H1 (cell line): ENCODE measurements around the gene RPL7A. TPM values are rescaled to one million over a fixed set of nuclear protein-coding genes. Genes with fewer than 3 reads are reported as not detected.

Source experiments
- CTCF ChIA-PET: fragments of 300-600 bp; sonication (Branson Sonifier 250); formaldehyde crosslinking; loops from one replicate; lab custom pipeline; 2021; ENCODE audit not compliant: partially characterized antibody; lab: Charles Lee
- POLR2A ChIA-PET: fragments of 300-600 bp; sonication (Branson Sonifier 250); formaldehyde crosslinking; loops from one replicate; lab custom pipeline; 2021; ENCODE audit warnings: inconsistent platforms; ENCODE audit not compliant: partially characterized antibody; lab: Charles Lee
- DNase-seq, 2 experiments: peaks; one replicate each; pipeline versions ENCODE4 v3.0.0 to v3.0.0-alpha.2; 2010 to 2022; ENCODE audit warnings: low spot score in 2 of 2, low read depth in 1 of 2, mixed read lengths in 1 of 2
- FAIRE-seq: peaks from 2 replicates; lab custom pipeline; 2011; peaks lifted over from hg19 to GRCh38; lab: Jason Lieb, UNC
- H2AFZ ChIP-seq: 2 replicates; pipeline ENCODE4 v1.8.1; 2012; ENCODE audit warnings: low read length, inconsistent platforms
- H2AK5ac ChIP-seq: 2 replicates; pipeline ENCODE4 v1.6.1; 2013; ENCODE audit warnings: low read depth, low read length
- H2BK120ac ChIP-seq: replicated peaks from 2 replicates; pipeline ENCODE3; 2013; ENCODE audit warnings: low read depth, low read length, inconsistent platforms
- H2BK12ac ChIP-seq: 2 replicates; pipeline ENCODE4 v1.6.1; 2013; ENCODE audit warnings: low read depth, low read length
- H2BK15ac ChIP-seq: 2 replicates; pipeline ENCODE4 v1.6.1; 2013; ENCODE audit warnings: low read length
- H2BK20ac ChIP-seq: 2 replicates; pipeline ENCODE4 v1.6.1; 2013; ENCODE audit warnings: low read length
- H2BK5ac ChIP-seq: 2 replicates; pipeline ENCODE4 v1.6.1; 2013; ENCODE audit warnings: low read depth, low read length
- H3K14ac ChIP-seq: 2 replicates; pipeline ENCODE4 v1.6.1; 2013; ENCODE audit warnings: inconsistent platforms; ENCODE audit not compliant: insufficient read length
- H3K18ac ChIP-seq: 2 replicates; pipeline ENCODE4 v1.6.1; 2013; ENCODE audit warnings: low read length; ENCODE audit errors: extremely low read depth
- H3K23ac ChIP-seq: 2 replicates; pipeline ENCODE4 v1.6.1; 2013; ENCODE audit warnings: inconsistent platforms; ENCODE audit not compliant: insufficient read length
- H3K23me2 ChIP-seq: 2 replicates; pipeline ENCODE4 v1.6.1; 2013; ENCODE audit warnings: low read depth, low read length
- H3K27ac ChIP-seq: 2 replicates; pipeline ENCODE4 v1.6.1; 2011; ENCODE audit warnings: low read depth, low read length, inconsistent platforms
- H3K27me3 ChIP-seq, 4 experiments: replicated peaks in 1 of 4; 1 replicate in 1 of 4; 2 replicates in 3 of 4; pipeline versions ENCODE4 v1.6.1 to v1.8.1; 2011 to 2013; ENCODE audit warnings: low read length in 3 of 4, mild to moderate bottlenecking in 3 of 4, inconsistent platforms in 2 of 4, mixed read lengths in 2 of 4, moderate library complexity in 1 of 4; ENCODE audit not compliant: control insufficient read depth in 3 of 4, insufficient read depth in 3 of 4; ENCODE audit errors: extremely low read depth in 1 of 4
- H3K36me3 ChIP-seq, 4 experiments: 2 replicates each; pipeline versions ENCODE4 v1.6.1 to v1.8.1; 2011 to 2013; ENCODE audit warnings: mild to moderate bottlenecking in 4 of 4, low read length in 3 of 4, moderate library complexity in 2 of 4, control low read depth in 1 of 4, inconsistent platforms in 1 of 4; ENCODE audit not compliant: insufficient read depth in 4 of 4, control insufficient read depth in 2 of 4
- H3K4ac ChIP-seq: replicated peaks from 2 replicates; pipeline ENCODE3; 2013; ENCODE audit warnings: low read length, low read depth, mixed read lengths, inconsistent platforms; ENCODE audit not compliant: insufficient read length
- H3K4me1 ChIP-seq, 4 experiments: replicated peaks in 1 of 4; 1 replicate in 1 of 4; 2 replicates in 3 of 4; pipeline versions ENCODE4 v1.6.1 to v1.8.1; 2011 to 2013; ENCODE audit warnings: low read length in 3 of 4, inconsistent platforms in 2 of 4, mixed read lengths in 1 of 4; ENCODE audit not compliant: insufficient read depth in 4 of 4, control insufficient read depth in 3 of 4
- H3K4me2 ChIP-seq, 2 experiments: 2 replicates each; pipeline versions ENCODE4 v1.6.1 to v1.8.1; 2011 to 2013; ENCODE audit warnings: low read depth in 2 of 2, low read length in 2 of 2, control low read depth in 1 of 2, inconsistent platforms in 1 of 2, mild to moderate bottlenecking in 1 of 2; ENCODE audit not compliant: insufficient read depth in 1 of 2
- H3K4me3 ChIP-seq, 4 experiments: fragments of 200-600, 300-600 bp in 1 of 4; sonication (generic), shearing (Covaris generic), sonication (Bioruptor Twin) in 1 of 4; 2 replicates each; pipeline versions ENCODE4 v1.5.1 to v1.8.1; 2011 to 2016; ENCODE audit warnings: low read length in 4 of 4, low read depth in 3 of 4, control low read depth in 2 of 4, inconsistent platforms in 2 of 4, mild to moderate bottlenecking in 2 of 4, mixed read lengths in 1 of 4, moderate library complexity in 1 of 4; ENCODE audit not compliant: insufficient read depth in 2 of 4; ENCODE audit errors: extremely low read depth in 1 of 4
- H3K56ac ChIP-seq: replicated peaks from 2 replicates; pipeline ENCODE3; 2013; ENCODE audit warnings: low read depth, mild to moderate bottlenecking, mixed read lengths, low read length, inconsistent platforms; ENCODE audit not compliant: insufficient read length
- H3K79me1 ChIP-seq: 2 replicates; pipeline ENCODE4 v1.6.1; 2013; ENCODE audit warnings: low read depth, low read length, control low read depth
- H3K79me2 ChIP-seq, 2 experiments: 2 replicates each; pipeline versions ENCODE4 v1.6.1 to v1.8.1; 2012 to 2013; ENCODE audit warnings: low read length in 2 of 2, mild to moderate bottlenecking in 2 of 2, inconsistent platforms in 1 of 2; ENCODE audit not compliant: insufficient read depth in 2 of 2, control insufficient read depth in 1 of 2
- H3K9ac ChIP-seq, 4 experiments: replicated peaks in 1 of 4; 1 replicate in 1 of 4; 2 replicates in 3 of 4; pipeline versions ENCODE4 v1.6.1 to v1.8.1; 2011 to 2013; ENCODE audit warnings: low read depth in 3 of 4, low read length in 3 of 4, control low read depth in 2 of 4, mild to moderate bottlenecking in 2 of 4, moderate library complexity in 2 of 4, inconsistent platforms in 1 of 4; ENCODE audit errors: extremely low read depth in 1 of 4
- H3K9me3 ChIP-seq, 2 experiments: 2 replicates each; pipeline versions ENCODE4 v1.6.1 to v1.8.1; 2012 to 2013; ENCODE audit warnings: mild to moderate bottlenecking in 2 of 2, moderate library complexity in 2 of 2, control low read depth in 1 of 2, inconsistent platforms in 1 of 2, low read depth in 1 of 2, low read length in 1 of 2, mixed read lengths in 1 of 2; ENCODE audit not compliant: insufficient read depth in 2 of 2
- H4K20me1 ChIP-seq, 2 experiments: replicated peaks in 1 of 2; 2 replicates each; pipeline versions ENCODE3 to v1.8.1; 2011 to 2013; ENCODE audit warnings: inconsistent platforms in 2 of 2, low read length in 2 of 2, mild to moderate bottlenecking in 1 of 2; ENCODE audit not compliant: insufficient read depth in 2 of 2, control insufficient read depth in 1 of 2
- H4K5ac ChIP-seq: 2 replicates; pipeline ENCODE4 v1.6.1; 2013; ENCODE audit warnings: low read length, low read depth, mixed read lengths, inconsistent platforms; ENCODE audit not compliant: insufficient read length
- H4K8ac ChIP-seq: 2 replicates; pipeline ENCODE4 v1.8.0; 2013; ENCODE audit warnings: mild to moderate bottlenecking, moderate library complexity, low read length, inconsistent platforms; ENCODE audit not compliant: insufficient read depth; ENCODE audit errors: extremely low read depth
- H4K91ac ChIP-seq: replicated peaks from 2 replicates; pipeline ENCODE3; 2013; ENCODE audit warnings: low read length, mixed read lengths, inconsistent platforms; ENCODE audit not compliant: insufficient read length
- CBX5 ChIP-seq: fragments of 300-800, 300-1000 bp; sonication (generic); IDR thresholded peaks from 2 replicates; pipeline ENCODE4 v1.7.1; 2016; ENCODE audit warnings: antibody characterized with exemption, low read length, low read depth
- CHD1 ChIP-seq: IDR thresholded peaks from 2 replicates; pipeline ENCODE4 v1.6.1; 2012; ENCODE audit warnings: low read depth, low read length, improper control_type of control experiment
- CHD2 ChIP-seq: IDR thresholded peaks from 2 replicates; pipeline ENCODE4 v1.6.1; 2012; ENCODE audit warnings: low read length, improper control_type of control experiment
- EZH2 ChIP-seq: fragments of 200-600 bp; sonication (generic); IDR thresholded peaks from 2 replicates; pipeline ENCODE4 v1.7.1; 2012; ENCODE audit warnings: low read depth, mild to moderate bottlenecking, moderate library complexity, low read length, inconsistent platforms; ENCODE audit not compliant: severe bottlenecking
- HDAC2 ChIP-seq, 2 experiments: fragments of 300-600 bp in 1 of 2; sonication (generic) in 1 of 2; IDR thresholded peaks; 2 replicates each; pipeline ENCODE4 v1.6.1; 2011 to 2012; ENCODE audit warnings: low read depth in 2 of 2, low read length in 2 of 2, mild to moderate bottlenecking in 2 of 2, moderate library complexity in 2 of 2, borderline replicate concordance in 1 of 2, inconsistent platforms in 1 of 2
- PHF8 ChIP-seq: fragments of 200-600 bp; sonication (generic); conservative IDR thresholded peaks from 2 replicates; pipeline ENCODE4 v1.7.1; 2012; ENCODE audit warnings: low read depth, mild to moderate bottlenecking, inconsistent platforms, low read length, moderate library complexity
- POLR2A ChIP-seq, 2 experiments: IDR thresholded peaks; 1 replicate in 1 of 2; 2 replicates in 1 of 2; pipeline ENCODE4 v1.6.1; 2011; ENCODE audit warnings: low read depth in 2 of 2, low read length in 2 of 2, mild to moderate bottlenecking in 2 of 2; ENCODE audit errors: control extremely low read depth in 1 of 2
- RAD21 ChIP-seq, 2 experiments: IDR thresholded peaks in 1 of 2; conservative IDR thresholded peaks in 1 of 2; 2 replicates each; pipeline ENCODE4 v1.6.1; 2011; ENCODE audit warnings: low read depth in 2 of 2, low read length in 2 of 2, improper control_type of control experiment in 1 of 2, inconsistent platforms in 1 of 2, mild to moderate bottlenecking in 1 of 2, moderate library complexity in 1 of 2
- RBBP5 ChIP-seq: IDR thresholded peaks from 2 replicates; pipeline ENCODE4 v1.7.1; 2012; ENCODE audit warnings: low read depth, mild to moderate bottlenecking, inconsistent platforms, low read length, moderate library complexity, borderline replicate concordance
- SAP30 ChIP-seq: fragments of 300-600 bp; sonication (generic); IDR thresholded peaks from 2 replicates; pipeline ENCODE4 v1.7.1; 2012; ENCODE audit warnings: low read length, moderate library complexity, mild to moderate bottlenecking, inconsistent platforms; ENCODE audit not compliant: insufficient read depth, insufficient replicate concordance
- SP2 ChIP-seq: IDR thresholded peaks from 2 replicates; pipeline ENCODE4 v1.6.1; 2012; ENCODE audit warnings: mild to moderate bottlenecking, low read length, inconsistent platforms
- TAF7 ChIP-seq: optimal IDR thresholded peaks from 2 replicates; pipeline ENCODE3; 2011; ENCODE audit warnings: low read depth, mild to moderate bottlenecking, inconsistent platforms, low read length, moderate library complexity, borderline replicate concordance
- TEAD4 ChIP-seq: IDR thresholded peaks from 2 replicates; pipeline ENCODE4 v1.6.1; 2012; ENCODE audit warnings: low read depth, low read length, inconsistent platforms, mixed read lengths
- WGBS, 2 experiments: shearing (Covaris generic) in 1 of 2; methylation state at CpG; one replicate each; pipeline versions ENCODE4 v1.1.6 to v1.1.7; 2013 to 2015; ENCODE audit warnings: low lambda C conversion rate in 2 of 2, mixed read lengths in 2 of 2, inconsistent platforms in 1 of 2, low coverage in 1 of 2, missing lambda C conversion rate in 1 of 2; ENCODE audit not compliant: insufficient replicate concordance in 2 of 2, insufficient coverage in 1 of 2, insufficient read length in 1 of 2; ENCODE audit errors: extremely low coverage in 1 of 2, missing lambda C conversion rate in 1 of 2; 5-methylcytosine and 5-hydroxymethylcytosine counted together
- polyA plus RNA-seq, 7 experiments: library from polyadenylated mRNA; depleted of rRNA in 3 of 7; stranded (reverse) in 5 of 7; unstranded in 2 of 7; fragments of >200 nt in 5 of 7; fragments of 200-250 nt in 2 of 7; gene quantifications; 1 replicate in 5 of 7; 2 replicates in 1 of 7; 4 replicates in 1 of 7; pipeline versions ENCODE4 v1.2.1 to v1.2.3, GENCODE V29; 2011 to 2013; ENCODE audit warnings: missing spikeins in 2 of 7, mixed read lengths in 2 of 7
- total RNA-seq: library from RNA; stranded (reverse); fragmentation: NEBNext Ultra II Directional; extraction: Animal tissue kit (Norgen Biotek cat#: 25700); gene quantifications from 2 replicates; pipeline ENCODE4 v1.2.1, GENCODE V29; 2021

The RPL7A gene
- total and polyA plus RNA-seq, 2 of the 8 experiments (the other 6 are each of a cell fraction or from before 2014, with no cell fraction given) = 2,578 to 2,783 TPM

DNA sequence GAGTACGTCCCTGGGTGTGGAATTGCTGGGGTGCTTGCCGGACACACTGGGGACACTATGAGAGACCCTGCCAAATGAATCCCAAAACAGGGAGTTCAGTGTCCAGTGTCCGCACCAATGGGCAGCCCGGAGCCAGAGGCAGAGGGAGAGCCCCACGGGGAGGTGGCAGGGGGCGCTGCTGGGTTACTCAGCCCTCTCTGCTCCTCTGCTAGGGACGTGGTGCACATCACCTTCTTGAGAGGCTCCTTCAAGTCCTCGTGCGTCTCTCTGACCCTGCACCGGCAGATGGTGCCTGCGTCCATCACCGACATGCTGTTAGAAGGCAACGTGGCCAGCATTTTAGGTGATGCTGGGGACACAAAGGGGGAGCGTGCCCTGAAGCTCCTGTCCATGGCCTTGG, 48.9 kb downstream of the RPL7A start:
- DNase-seq = peak in 1 of 2 experiments; percentile 81
- Histone ChIP-seq H2BK120ac (no peak overlapping the region), H3K4me1 (no peaks in the 10 kb centered on the region), H3K4me3 (no peak overlapping the region), H2AFZ (no peak overlapping the region), H4K8ac (no peak overlapping the region), H3K23me2 (peaks cover 12% of the 10 kb centered on the region; the same call in 1 of the 2 replicates), H3K4me2 (no peak overlapping the region; a peak in 1 of 4 replicates), H4K91ac (no peak overlapping the region), H2BK12ac (0 out of 2 replicates have a peak overlapping the region, but pooled peaks have one; percentile 1), H3K4ac (no peak overlapping the region), H2BK5ac (no peak overlapping the region), H4K20me1 (peaks cover 0 to 7% of the 10 kb centered on the region in 2 experiments), H3K36me3 (no peaks in the 10 kb centered on the region), H3K9me3 (no peaks in the 10 kb centered on the region), H2BK20ac (no peak overlapping the region), H3K18ac (no peak overlapping the region), H3K9ac (no peak overlapping the region), H3K23ac (no peak overlapping the region), H2AK5ac (no peak overlapping the region), H3K79me2 (no peaks in the 10 kb centered on the region), H3K27me3 (no peaks in the 10 kb centered on the region; a peak in 3 of 7 replicates), H2BK15ac (no peak overlapping the region), H3K79me1 (no peaks in the 10 kb centered on the region), H3K14ac (no peak overlapping the region), H3K27ac (no peak overlapping the region), H4K5ac (no peak overlapping the region), H3K56ac (no peak overlapping the region)
- 55% methylated on average over 14 of the region's 14 CpGs; no CpG with 5 or more reads in 1 of the 2 experiments for WGBS, 2 experiments
- CTCF ChIA-PET = interaction anchor here (0.7 to 5.7 kb wide), 17 partner anchors 8 to 178 kb away, joined by 3 to 52 read pairs (median 7); partner anchors contain the start of genes ADAMTS13 and STKLD1
- no peak for FAIRE-seq
- POLR2A ChIA-PET = interaction anchor here (1.0 to 2.5 kb wide), 7 partner anchors 8 to 205 kb away, joined by 3 to 13 read pairs (median 5); partner anchors contain the start of genes MED22, REXO4, RPL7A and SURF1
- TF ChIP-seq HDAC2 (IDR thresholded peaks at IDR 0.05; ENCODE audit: borderline replicate concordance in 1 of 2, low read depth in 2 of 2, low read length in 2 of 2) = no peak
- TF ChIP-seq CBX5 = no peak
- no peak for TF ChIP-seq EZH2
- no peak for TF ChIP-seq SAP30
- TF ChIP-seq TEAD4 = no peak
- TF ChIP-seq PHF8 = no peak
- TF ChIP-seq CHD1 = no peak
- TF ChIP-seq SP2 = no peak
- TF ChIP-seq RAD21 (IDR thresholded peaks at IDR 0.05 in 1 of 2, conservative IDR thresholded peaks at IDR 0.05 in 1 of 2; ENCODE audit: low read depth in 2 of 2, low read length in 2 of 2) = peak; percentile 53 to 58
- no peak for TF ChIP-seq CHD2
- no peak for TF ChIP-seq RBBP5
- no peak for TF ChIP-seq POLR2A (IDR thresholded peaks at IDR 0.05; ENCODE audit: control extremely low read depth in 1 of 2, low read depth in 2 of 2, low read length in 2 of 2)
- TF ChIP-seq TAF7 = no peak
